ENCODE measurements around the gene GPRIN3. TPM values are rescaled to one million over a fixed set of nuclear protein-coding genes. Genes with fewer than 3 reads are reported as not detected.

The GPRIN3 gene
- total RNA-seq, 1 experiment from 2014 or later = 0.48 TPM

GRCh38 chr4:89268679-89269078 is 38.9 kb downstream of the GPRIN3 start:
- H3K23ac ChIP-seq (ENCODE audit: insufficient read length, low read depth, low read length) = no peak overlapping the region
- no peaks in the 10 kb centered on the region for H3K27me3 ChIP-seq (ENCODE audit: insufficient read depth, low read length)
- no peak overlapping the region for H2AFZ ChIP-seq (ENCODE audit: low read length)
- no peaks in the 10 kb centered on the region for H3K79me2 ChIP-seq (ENCODE audit: insufficient read depth, low read length)
- no peak overlapping the region for H2BK20ac ChIP-seq (ENCODE audit: low read depth, low read length, poor library complexity, severe bottlenecking)
- no CpG with 5 or more reads among the region's 2 CpGs for WGBS (ENCODE audit: extremely low coverage, insufficient read length, low lambda C conversion rate)
- no peak overlapping the region for H3K27ac Mint-ChIP-seq
- H3K18ac ChIP-seq (ENCODE audit: insufficient read length, low read depth, low read length) = no peak overlapping the region
- H3K23me2 ChIP-seq (ENCODE audit: insufficient read length, low read depth, low read length, poor library complexity, severe bottlenecking) = no peaks in the 10 kb centered on the region
- no peaks in the 10 kb centered on the region for H3K4me1 ChIP-seq (ENCODE audit: insufficient read depth, low read length)
- H2BK12ac ChIP-seq (ENCODE audit: insufficient read length, low read depth, low read length) = no peak overlapping the region
- H3K27me3 Mint-ChIP-seq (ENCODE audit: low read depth) = no peaks in the 10 kb centered on the region
- H3K9ac ChIP-seq (ENCODE audit: extremely low read depth, insufficient read length, low read length) = no peak overlapping the region
- no peak overlapping the region for H2AK5ac ChIP-seq (ENCODE audit: insufficient read length, low read length)
- no peak overlapping the region for H4K5ac ChIP-seq (ENCODE audit: insufficient read length, low read depth, low read length)
- no peak overlapping the region for H4K91ac ChIP-seq (ENCODE audit: insufficient read length, low read depth, low read length)
- no peak overlapping the region for H2BK15ac ChIP-seq (ENCODE audit: low read depth, low read length)
- DNase-seq = no peak
- H3K4me3 Mint-ChIP-seq = no peak overlapping the region
- no peak overlapping the region for H3K27ac ChIP-seq (ENCODE audit: insufficient read length, low read depth, low read length)
- no peaks in the 10 kb centered on the region for H3K36me3 Mint-ChIP-seq (ENCODE audit: insufficient read depth in 1 of 3, low read depth in 3 of 3)
- no peak overlapping the region for H3K4me2 ChIP-seq (ENCODE audit: insufficient read depth, insufficient read length, low read length)
- no peak overlapping the region for H3K56ac ChIP-seq (ENCODE audit: insufficient read length, low read depth, low read length)
- no peaks in the 10 kb centered on the region for H3K9me3 Mint-ChIP-seq
- no peaks in the 10 kb centered on the region; a peak in 1 of 4 replicates for H3K4me1 Mint-ChIP-seq
- no peaks in the 10 kb centered on the region for H3K9me3 ChIP-seq (ENCODE audit: control insufficient read depth, low read depth, low read length)
- no peak for TF ChIP-seq CTCF (conservative IDR thresholded peaks at IDR 0.05)
- H2BK120ac ChIP-seq (ENCODE audit: low read depth, low read length, poor library complexity, severe bottlenecking) = no peak overlapping the region
- no peaks in the 10 kb centered on the region for H3K79me1 ChIP-seq (ENCODE audit: insufficient read depth, low read depth, low read length, poor library complexity, severe bottlenecking)
- H4K8ac ChIP-seq (replicated peaks; ENCODE audit: insufficient read length, low read depth, low read length) = no peak overlapping the region
- H4K20me1 ChIP-seq (ENCODE audit: control insufficient read depth, insufficient read depth, insufficient read length) = no peaks in the 10 kb centered on the region
- no peak overlapping the region for H3T11ph ChIP-seq (ENCODE audit: low read length)
- no peak overlapping the region for H3K4ac ChIP-seq (ENCODE audit: low read depth, low read length)
- no peak overlapping the region for H3K14ac ChIP-seq (ENCODE audit: insufficient read depth, low read length)
- no peak overlapping the region for H2BK5ac ChIP-seq (ENCODE audit: insufficient read length, low read length)

All from H9 (cell line).